Measurements from ENCODE around the gene ZFYVE21.

The ZFYVE21 gene

GRCh38 chr14:103697206-103697602 is 18.4 kb upstream of the ZFYVE21 start:
- no peak for TF ChIP-seq CTCF (IDR thresholded peaks at IDR 0.05; ENCODE audit: insufficient read depth, low read length, poor library complexity, severe bottlenecking)
- no peak for DNase-seq (ENCODE audit: extremely low read depth, insufficient read length)
- H3K36me3 ChIP-seq (ENCODE audit: control insufficient read depth, insufficient read depth, low read length), result peaks cover 29% of the 10 kb centered on the region

GRCh38 chr14:103697603-103698379 is 17.8 kb upstream of the ZFYVE21 start:
- no peak for TF ChIP-seq CTCF (IDR thresholded peaks at IDR 0.05; ENCODE audit: insufficient read depth, low read length, poor library complexity, severe bottlenecking)

More at GRCh38 chr14:103697206-103697602, 18.4 kb upstream of the ZFYVE21 start:
- H3K27me3 ChIP-seq (replicated peaks; ENCODE audit: control insufficient read depth, insufficient read depth, low read length), result no peaks in the 10 kb centered on the region
- no peak overlapping the region for H3K4me3 ChIP-seq (replicated peaks; ENCODE audit: low read depth, low read length)

GRCh38 chr14:103698380-103699260 is 17.0 kb upstream of the ZFYVE21 start:
- TF ChIP-seq CTCF (IDR thresholded peaks at IDR 0.05; ENCODE audit: insufficient read depth, low read length, poor library complexity, severe bottlenecking), result no peak
- DNase-seq (ENCODE audit: extremely low read depth, insufficient read length), result no peak
- H3K36me3 ChIP-seq (ENCODE audit: control insufficient read depth, insufficient read depth, low read length), result peaks cover 37% of the 10 kb centered on the region

More at GRCh38 chr14:103697603-103698379, 17.8 kb upstream of the ZFYVE21 start:
- no peak for DNase-seq (ENCODE audit: extremely low read depth, insufficient read length)
- Histone ChIP-seq H3K36me3 (ENCODE audit: control insufficient read depth, insufficient read depth, low read length) (peaks cover 34% of the 10 kb centered on the region), H3K4me3 (replicated peaks; ENCODE audit: low read depth, low read length) (no peak overlapping the region), H3K27me3 (replicated peaks; ENCODE audit: control insufficient read depth, insufficient read depth, low read length) (no peaks in the 10 kb centered on the region)

GRCh38 chr14:103699261-103699661 is 16.3 kb upstream of the ZFYVE21 start:
- Histone ChIP-seq H3K36me3 (ENCODE audit: control insufficient read depth, insufficient read depth, low read length) (peaks cover 36% of the 10 kb centered on the region), H3K27me3 (replicated peaks; ENCODE audit: control insufficient read depth, insufficient read depth, low read length) (no peaks in the 10 kb centered on the region), H3K4me3 (replicated peaks; ENCODE audit: low read depth, low read length) (no peak overlapping the region)
- no peak for DNase-seq (ENCODE audit: extremely low read depth, insufficient read length)
- TF ChIP-seq CTCF (IDR thresholded peaks at IDR 0.05; ENCODE audit: insufficient read depth, low read length, poor library complexity, severe bottlenecking), result no peak

More at GRCh38 chr14:103698380-103699260, 17.0 kb upstream of the ZFYVE21 start:
- no peaks in the 10 kb centered on the region for H3K27me3 ChIP-seq (replicated peaks; ENCODE audit: control insufficient read depth, insufficient read depth, low read length)
- no peak overlapping the region for H3K4me3 ChIP-seq (replicated peaks; ENCODE audit: low read depth, low read length)

GRCh38 chr14:103699901-103700752 is 15.5 kb upstream of the ZFYVE21 start:
- H3K36me3 ChIP-seq (ENCODE audit: control insufficient read depth, insufficient read depth, low read length), result peaks cover 37% of the 10 kb centered on the region
- H3K27me3 ChIP-seq (replicated peaks; ENCODE audit: control insufficient read depth, insufficient read depth, low read length), result no peaks in the 10 kb centered on the region
- TF ChIP-seq CTCF (IDR thresholded peaks at IDR 0.05; ENCODE audit: insufficient read depth, low read length, poor library complexity, severe bottlenecking), result no peak
- H3K4me3 ChIP-seq (replicated peaks; ENCODE audit: low read depth, low read length), result no peak overlapping the region
- DNase-seq (ENCODE audit: extremely low read depth, insufficient read length), result no peak
